ENCODE measurements around the gene PTPN2.
A peak's percentile ranks its signal among the peaks of the same experiment; 100 is the strongest.
"Not testable (repeated sequence)": the region's sequence is repeated elsewhere in the genome, so short reads cannot be mapped to it uniquely, and the experiment has no call there.

The PTPN2 gene

GRCh38 chr18:12890964-12891363, 6.9 kb upstream of the PTPN2 start:
- peak; percentile 21 for DNase-seq

DNA sequence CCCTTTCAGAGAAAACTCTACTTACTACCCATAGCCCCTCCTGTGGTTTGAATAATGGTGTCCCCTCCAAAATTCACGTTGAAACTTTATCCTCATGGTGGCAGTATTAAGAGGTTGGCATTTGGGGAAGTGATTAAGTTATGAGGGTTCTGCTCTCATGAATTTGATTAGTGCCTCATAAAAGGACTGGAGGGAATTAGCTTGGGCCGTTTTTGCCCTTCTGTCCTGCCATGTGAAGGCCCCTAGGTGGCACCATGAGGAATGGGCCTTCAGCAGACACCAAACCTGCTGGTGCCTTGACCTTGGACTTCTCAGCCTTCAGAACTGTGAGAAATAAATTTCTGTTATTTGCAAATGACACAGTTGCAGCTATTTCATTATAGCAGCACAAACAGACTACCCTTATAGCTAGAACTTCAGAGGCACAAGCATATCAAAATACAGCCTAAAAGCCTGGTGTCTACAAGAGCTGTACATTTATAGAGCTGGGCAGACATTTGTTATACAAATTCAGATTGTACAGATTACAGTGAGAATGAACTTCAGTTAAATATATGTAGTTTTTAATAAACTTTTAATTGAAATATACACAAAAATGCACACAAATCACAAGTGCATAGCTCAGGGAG, 2.6 kb upstream of the PTPN2 start:
- peak; percentile 39 for DNase-seq

DNA sequence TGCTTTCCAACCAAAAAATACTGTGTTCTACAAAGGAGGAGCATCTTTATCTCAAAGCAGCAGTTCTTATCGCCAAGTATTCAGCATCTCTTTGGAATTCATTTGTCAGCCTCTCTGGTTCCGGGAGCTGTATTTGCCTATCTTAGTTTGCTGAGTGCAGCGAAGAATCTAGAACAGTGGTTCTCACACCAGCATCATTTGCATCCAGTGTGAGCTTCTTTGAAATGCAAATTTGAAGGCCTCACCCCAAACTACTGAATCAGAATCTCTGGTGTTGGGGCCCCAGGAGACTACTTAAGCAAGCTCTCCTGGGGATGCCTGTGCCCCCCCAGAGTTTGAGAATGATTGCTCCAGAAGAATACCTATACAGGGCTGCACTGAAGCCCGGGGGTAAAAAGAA, 1.5 kb upstream of the PTPN2 start:
- DNase-seq: no peak

DNA sequence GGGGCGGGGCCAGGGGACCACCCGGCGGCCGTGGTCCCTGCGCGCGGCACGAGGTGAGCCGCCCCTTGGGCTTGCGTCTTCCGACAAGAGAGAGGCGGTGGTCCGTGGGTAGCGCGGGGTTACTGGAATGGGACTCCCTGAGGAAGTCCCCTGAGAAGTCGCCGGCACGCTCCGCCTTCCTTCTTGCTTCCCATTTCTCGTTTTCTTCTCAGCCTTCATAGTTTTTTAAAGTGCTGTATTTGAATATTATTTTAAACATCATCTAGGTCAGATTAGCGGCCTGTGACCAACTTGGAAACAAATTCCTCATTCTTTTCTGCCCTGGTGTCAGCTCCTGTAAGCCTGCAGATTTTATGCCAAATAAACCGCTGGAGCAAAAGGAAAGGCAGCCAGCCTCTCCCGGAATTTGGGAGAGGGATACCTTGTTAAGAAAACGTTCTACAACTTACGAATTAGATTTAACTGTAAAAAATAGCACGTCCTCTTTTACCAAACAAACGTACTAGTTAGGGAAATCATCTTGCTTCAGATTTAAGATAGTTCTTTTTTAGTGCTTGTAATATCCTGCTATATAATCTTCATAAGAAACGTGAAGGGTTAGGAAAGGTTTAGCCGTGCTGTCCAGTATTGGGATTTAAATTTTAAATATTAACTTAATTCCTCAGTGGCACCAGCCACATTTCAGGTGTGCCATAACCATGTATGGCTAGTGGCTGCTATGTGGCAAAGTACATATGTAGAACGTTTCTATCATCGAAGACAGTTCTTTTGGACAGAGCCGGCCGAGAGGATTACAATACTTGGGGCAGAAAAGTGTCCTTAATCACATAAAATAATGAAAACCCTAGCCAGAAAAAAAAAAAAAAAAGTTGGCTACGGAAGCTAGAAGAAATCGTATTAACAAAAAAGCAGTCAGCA, 628 bp upstream of the PTPN2 start:
- DNase-seq: no peak

DNA sequence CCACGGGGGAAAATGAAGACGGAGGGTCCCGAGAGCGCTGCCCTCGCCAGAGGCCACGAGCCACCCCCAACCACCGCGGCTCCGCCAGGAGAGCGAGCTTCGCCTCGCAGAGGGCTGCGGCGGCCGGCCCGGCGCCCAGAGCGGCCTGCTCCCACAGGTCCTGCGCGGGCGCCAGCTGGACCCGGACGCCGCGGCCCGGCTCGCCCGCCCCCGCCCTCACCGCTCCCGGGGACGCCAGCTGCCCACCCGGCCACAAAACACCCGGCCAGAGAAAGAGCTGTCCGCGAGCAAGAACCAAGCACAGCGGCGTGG, 709 bp downstream of the PTPN2 start:
- DNase-seq: peak; percentile 80

- no peak for DNase-seq
Observed at GRCh38 chr18:12882453-12883371, 1.3 kb downstream of the PTPN2 start.

DNA sequence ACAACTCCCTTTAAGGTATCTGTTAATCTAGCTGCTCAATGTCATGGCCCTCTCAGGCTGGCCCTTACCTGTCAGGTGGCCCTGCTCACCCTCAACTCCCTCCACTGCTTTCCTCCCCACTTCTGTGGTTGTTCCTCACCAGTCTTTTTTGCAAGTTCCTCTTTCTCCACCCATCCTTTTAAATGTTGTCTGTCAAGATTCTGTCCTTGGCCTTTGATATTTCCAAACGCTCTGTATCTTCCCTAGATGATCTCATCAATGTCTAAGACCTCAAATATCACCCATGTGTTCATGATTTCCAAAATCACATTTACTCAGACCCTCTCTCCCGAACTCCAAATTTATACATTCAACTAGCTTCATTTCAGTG, 3.5 kb downstream of the PTPN2 start:
- DNase-seq: no peak

DNA sequence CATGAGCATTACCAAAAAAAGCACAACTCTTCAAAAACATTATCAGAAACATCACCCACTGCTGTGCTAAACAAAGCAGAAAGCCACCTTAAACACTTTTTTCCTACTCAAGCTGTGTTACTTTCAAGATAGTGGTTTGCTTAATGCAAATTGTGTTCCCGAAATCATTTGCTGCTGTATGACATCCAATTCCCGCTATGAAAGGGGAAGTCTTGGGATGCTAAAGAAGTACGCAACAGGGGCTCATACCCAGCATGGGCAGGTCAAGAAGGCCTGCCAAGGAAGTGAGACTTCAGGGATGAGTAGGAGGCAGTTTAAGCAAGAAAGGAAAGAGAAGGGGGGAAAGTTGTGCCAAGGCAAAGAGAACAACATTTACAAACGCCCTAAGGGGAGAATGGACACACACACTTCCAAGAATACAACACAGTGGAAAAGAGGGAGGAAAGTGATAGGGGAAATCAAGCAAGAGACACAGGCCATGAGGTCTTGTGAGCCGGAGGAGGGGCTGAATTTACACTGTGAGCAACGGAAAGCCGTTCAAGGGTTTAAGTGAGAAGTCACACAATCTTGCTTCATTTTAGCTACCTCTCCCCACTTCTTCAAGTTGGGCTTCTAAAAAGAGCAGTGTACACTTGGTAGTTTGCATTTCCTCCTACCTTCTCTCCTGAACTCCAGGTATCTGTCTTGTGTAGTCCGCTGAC, 4.0 kb downstream of the PTPN2 start:
- no peak for DNase-seq

DNA sequence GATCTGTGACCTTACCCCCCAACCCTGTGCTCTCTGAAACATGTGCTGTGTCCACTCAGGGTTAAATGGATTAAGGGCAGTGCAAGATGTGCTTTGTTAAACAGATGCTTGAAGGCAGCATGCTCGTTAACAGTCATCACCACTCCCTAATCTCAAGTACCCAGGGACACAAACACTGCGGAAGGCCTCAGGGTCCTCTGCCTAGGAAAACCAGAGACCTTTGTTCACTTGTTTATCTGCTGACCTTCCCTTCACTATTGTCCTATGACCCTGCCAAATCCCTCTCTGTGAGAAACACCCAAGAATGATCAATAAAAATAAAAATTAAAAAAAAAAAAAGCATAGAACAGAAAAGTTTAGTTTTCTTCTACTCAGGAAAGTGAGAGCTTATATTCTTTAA, 9.0 kb downstream of the PTPN2 start:
- DNase-seq: not testable (repeated sequence)

- not testable (repeated sequence) for DNase-seq
Observed at GRCh38 chr18:12873961-12874567, 10.0 kb downstream of the PTPN2 start.

GRCh38 chr18:12872408-12872807, 11.6 kb downstream of the PTPN2 start:
- DNase-seq: no peak

GRCh38 chr18:12868576-12868975, 15.5 kb downstream of the PTPN2 start:
- DNase-seq: no peak

DNA sequence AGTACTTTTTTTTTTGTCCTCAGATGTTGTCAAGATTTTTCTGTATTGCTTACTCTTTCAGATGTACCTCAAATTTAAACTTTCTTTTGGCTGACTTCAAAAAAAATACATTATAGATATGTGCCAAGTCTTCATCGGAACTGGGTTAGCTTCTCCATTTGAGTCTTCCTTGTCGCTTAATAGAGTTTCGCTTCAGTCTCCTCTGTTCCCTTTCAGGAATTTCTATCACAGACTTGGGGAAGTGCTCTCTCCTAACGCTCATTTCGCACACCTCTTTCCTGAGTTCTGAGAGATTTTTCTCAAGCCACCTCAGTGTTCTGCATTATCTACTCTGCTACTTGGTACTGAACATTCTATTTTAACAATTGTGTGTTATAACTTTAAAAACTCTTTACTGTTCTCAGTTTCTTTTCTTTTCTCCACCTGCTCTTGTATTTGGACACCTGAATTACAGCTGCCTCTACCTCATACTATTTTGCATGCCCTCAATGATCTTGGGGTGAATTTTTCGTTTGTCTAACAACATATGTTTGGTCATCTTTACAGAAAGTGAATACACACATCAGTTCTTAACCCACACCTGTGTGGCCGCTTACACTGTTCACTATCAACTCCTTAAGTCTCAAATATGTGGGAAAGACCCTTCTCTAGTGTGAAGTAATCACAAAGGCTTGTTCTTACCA, 16.5 kb downstream of the PTPN2 start:
- no peak for DNase-seq

- DNase-seq: no peak
Observed at GRCh38 chr18:12863687-12864216, 20.3 kb downstream of the PTPN2 start.

DNA sequence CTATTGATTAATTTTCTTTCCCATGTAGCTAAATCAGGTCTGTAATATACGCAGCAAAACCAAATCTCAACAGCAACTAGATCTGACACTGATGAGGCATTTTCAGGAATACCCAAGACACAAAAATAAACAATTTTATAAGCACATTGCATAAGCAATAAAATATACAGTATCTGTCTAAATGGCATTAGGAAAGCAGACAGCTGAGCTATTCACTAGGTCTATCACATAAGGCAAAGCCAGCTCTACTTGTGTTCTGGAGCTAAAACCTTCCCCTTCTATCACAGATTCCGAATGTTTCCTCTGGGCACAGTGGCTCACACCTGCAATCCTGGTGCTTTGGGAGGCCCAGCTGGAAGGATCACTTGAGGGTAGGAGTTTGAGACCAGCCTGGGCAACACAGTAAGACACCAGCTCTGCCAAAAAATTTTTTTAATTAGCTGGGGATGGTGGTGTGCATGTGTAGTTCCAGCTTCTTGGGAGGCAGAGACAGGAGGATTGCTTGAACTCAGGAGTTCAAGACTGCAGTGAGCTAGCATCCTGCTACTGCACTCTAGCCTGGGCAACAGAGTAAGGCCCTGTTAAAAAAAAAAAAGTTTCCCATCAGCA, 21.1 kb downstream of the PTPN2 start:
- DNase-seq: no peak

GRCh38 chr18:12862467-12862866, 21.6 kb downstream of the PTPN2 start:
- no peak for DNase-seq

- DNase-seq: no peak
Observed at GRCh38 chr18:12861637-12862036, 22.4 kb downstream of the PTPN2 start.

GRCh38 chr18:12860530-12860929, 23.5 kb downstream of the PTPN2 start:
- no peak for DNase-seq

- DNase-seq: no peak
Observed at GRCh38 chr18:12858991-12859390, 25.0 kb downstream of the PTPN2 start.

- DNase-seq: no peak
Observed at GRCh38 chr18:12857991-12858544, 26.0 kb downstream of the PTPN2 start.
